H9 (cell line): ENCODE results near the gene BROX. TPM values are rescaled to one million over a fixed set of nuclear protein-coding genes. Genes with fewer than 3 reads are reported as not detected.
A peak's percentile ranks its signal among the peaks of the same experiment; 100 is the strongest.

Experiments used
- DNase-seq: peaks from one replicate; pipeline ENCODE4 v3.0.0-alpha.2; 2017
- H2AFZ ChIP-seq: one replicate; pipeline ENCODE4 v1.6.1; 2013; ENCODE audit warnings: mild to moderate bottlenecking, low read length, control low read depth, moderate library complexity
- H2AK5ac ChIP-seq: 2 replicates; pipeline ENCODE4 v1.6.1; 2013; ENCODE audit warnings: low read length, control low read depth, mixed read lengths; ENCODE audit not compliant: insufficient read length
- H2BK120ac ChIP-seq: one replicate; pipeline ENCODE4 v1.6.1; 2013; ENCODE audit warnings: low read depth, mild to moderate bottlenecking, low read length, control low read depth, inconsistent platforms; ENCODE audit not compliant: poor library complexity, severe bottlenecking
- H2BK12ac ChIP-seq: 2 replicates; pipeline ENCODE4 v1.6.1; 2013; ENCODE audit warnings: low read length, control low read depth, mixed read lengths, low read depth; ENCODE audit not compliant: insufficient read length
- H2BK15ac ChIP-seq: 2 replicates; pipeline ENCODE4 v1.6.1; 2013; ENCODE audit warnings: low read depth, low read length, control low read depth
- H2BK20ac ChIP-seq: one replicate; pipeline ENCODE4 v1.6.1; 2013; ENCODE audit warnings: low read depth, mild to moderate bottlenecking, low read length, control low read depth, inconsistent platforms; ENCODE audit not compliant: poor library complexity, severe bottlenecking
- H2BK5ac ChIP-seq: 2 replicates; pipeline ENCODE4 v1.6.1; 2013; ENCODE audit warnings: low read length, control low read depth, mixed read lengths; ENCODE audit not compliant: insufficient read length
- H3K14ac ChIP-seq: 2 replicates; pipeline ENCODE4 v1.6.1; 2013; ENCODE audit warnings: low read length, control low read depth; ENCODE audit not compliant: insufficient read depth
- H3K18ac ChIP-seq: 2 replicates; pipeline ENCODE4 v1.6.1; 2013; ENCODE audit warnings: low read depth, mild to moderate bottlenecking, mixed read lengths, low read length, control low read depth; ENCODE audit not compliant: insufficient read length
- H3K23ac ChIP-seq: 2 replicates; pipeline ENCODE4 v1.6.1; 2013; ENCODE audit warnings: low read length, control low read depth, mixed read lengths, low read depth; ENCODE audit not compliant: insufficient read length
- H3K23me2 ChIP-seq: 2 replicates; pipeline ENCODE4 v1.6.1; 2013; ENCODE audit warnings: low read depth, mild to moderate bottlenecking, mixed read lengths, low read length, control low read depth; ENCODE audit not compliant: insufficient read length, poor library complexity, severe bottlenecking
- H3K27ac ChIP-seq: 2 replicates; pipeline ENCODE4 v1.5.1; 2013; ENCODE audit warnings: low read length, control low read depth, mixed read lengths, low read depth; ENCODE audit not compliant: insufficient read length
- H3K27me3 ChIP-seq: 2 replicates; pipeline ENCODE4 v1.6.1; 2013; ENCODE audit warnings: low read length, control low read depth, inconsistent platforms; ENCODE audit not compliant: insufficient read depth
- H3K4ac ChIP-seq: 2 replicates; pipeline ENCODE4 v1.6.1; 2013; ENCODE audit warnings: low read depth, mild to moderate bottlenecking, control low read depth, inconsistent platforms, low read length, moderate library complexity
- H3K4me1 ChIP-seq: 2 replicates; pipeline ENCODE4 v1.6.1; 2013; ENCODE audit warnings: low read length, control low read depth, inconsistent platforms; ENCODE audit not compliant: insufficient read depth
- H3K4me2 ChIP-seq: 2 replicates; pipeline ENCODE4 v1.6.1; 2013; ENCODE audit warnings: low read length, control low read depth, mixed read lengths; ENCODE audit not compliant: insufficient read length, insufficient read depth
- H3K56ac ChIP-seq: 2 replicates; pipeline ENCODE4 v1.6.1; 2013; ENCODE audit warnings: low read depth, mild to moderate bottlenecking, mixed read lengths, low read length, control low read depth; ENCODE audit not compliant: insufficient read length
- H3K79me1 ChIP-seq: 2 replicates; pipeline ENCODE4 v1.6.1; 2013; ENCODE audit warnings: low read depth, mild to moderate bottlenecking, moderate library complexity, low read length, control low read depth, inconsistent platforms; ENCODE audit not compliant: insufficient read depth, poor library complexity, severe bottlenecking
- H3K79me2 ChIP-seq: 2 replicates; pipeline ENCODE4 v1.6.1; 2013; ENCODE audit warnings: low read length, control low read depth, inconsistent platforms; ENCODE audit not compliant: insufficient read depth
- H3K9ac ChIP-seq: 2 replicates; pipeline ENCODE4 v1.6.1; 2013; ENCODE audit warnings: low read length, control low read depth, mixed read lengths; ENCODE audit not compliant: insufficient read length; ENCODE audit errors: extremely low read depth
- H3K9me3 ChIP-seq: one replicate; pipeline ENCODE4 v1.6.1; 2013; ENCODE audit warnings: low read depth, low read length, inconsistent platforms; ENCODE audit not compliant: control insufficient read depth
- H3T11ph ChIP-seq: one replicate; pipeline ENCODE4 v1.6.1; 2013; ENCODE audit warnings: mild to moderate bottlenecking, low read length, control low read depth, inconsistent platforms
- H4K20me1 ChIP-seq: one replicate; pipeline ENCODE4 v1.6.1; 2013; ENCODE audit not compliant: control insufficient read depth, insufficient read length, insufficient read depth
- H4K5ac ChIP-seq: 2 replicates; pipeline ENCODE4 v1.6.1; 2013; ENCODE audit warnings: low read depth, mild to moderate bottlenecking, mixed read lengths, low read length, control low read depth; ENCODE audit not compliant: insufficient read length
- H4K8ac ChIP-seq: replicated peaks from 2 replicates; pipeline ENCODE4 v1.6.1; 2013; ENCODE audit warnings: low read length, control low read depth, mixed read lengths, low read depth; ENCODE audit not compliant: insufficient read length
- H4K91ac ChIP-seq: 2 replicates; pipeline ENCODE4 v1.6.1; 2013; ENCODE audit warnings: low read depth, mild to moderate bottlenecking, moderate library complexity, mixed read lengths, low read length, control low read depth; ENCODE audit not compliant: insufficient read length
- H3K27ac Mint-ChIP-seq, 3 experiments: 2 replicates in 2 of 3; 3 replicates in 1 of 3; pipeline ENCODE4 v1.8.0; 2020 to 2021; ENCODE audit warnings: mixed read lengths in 3 of 3, mild to moderate bottlenecking in 1 of 3, moderate library complexity in 1 of 3
- H3K27me3 Mint-ChIP-seq: 2 replicates; pipeline ENCODE4 v1.8.0; 2021; ENCODE audit warnings: low read depth, mild to moderate bottlenecking, moderate library complexity, mixed read lengths
- H3K36me3 Mint-ChIP-seq, 3 experiments: 2 replicates in 2 of 3; 3 replicates in 1 of 3; pipeline ENCODE4 v1.8.0; 2020 to 2021; ENCODE audit warnings: low read depth in 3 of 3, mixed read lengths in 3 of 3; ENCODE audit not compliant: insufficient read depth in 1 of 3
- H3K4me1 Mint-ChIP-seq, 2 experiments: 2 replicates each; pipeline ENCODE4 v1.8.0; 2020; ENCODE audit warnings: mixed read lengths in 2 of 2
- H3K4me3 Mint-ChIP-seq, 2 experiments: 2 replicates in 1 of 2; 3 replicates in 1 of 2; pipeline ENCODE4 v1.8.0; 2020 to 2021; ENCODE audit warnings: mild to moderate bottlenecking in 2 of 2, mixed read lengths in 2 of 2, moderate library complexity in 1 of 2
- H3K9me3 Mint-ChIP-seq, 2 experiments: 2 replicates in 1 of 2; 3 replicates in 1 of 2; pipeline ENCODE4 v1.8.0; 2020; ENCODE audit warnings: mild to moderate bottlenecking in 2 of 2, mixed read lengths in 2 of 2, moderate library complexity in 1 of 2
- WGBS: extraction: QIAGEN DNeasy Blood & Tissue Kit; methylation state at CpG from one replicate; pipeline ENCODE4 v1.1.7; 2013; ENCODE audit warnings: missing lambda C conversion rate, low lambda C conversion rate, mixed read lengths; ENCODE audit not compliant: insufficient read length; ENCODE audit errors: extremely low coverage; 5-methylcytosine and 5-hydroxymethylcytosine counted together
- total RNA-seq: library from RNA; stranded (reverse); gene quantifications from 2 replicates; pipeline ENCODE4 v1.2.1, GENCODE V29; 2021
- TF ChIP-seq, protein P1 (sequence below): fragments of 200-600 bp; sonication (generic); conservative IDR thresholded peaks from 3 replicates; pipeline ENCODE4 v1.8.0; 2021; ENCODE audit warnings: antibody characterized with exemption, mild to moderate bottlenecking

Gene BROX
- total RNA-seq, 1 experiment from 2014 or later, result 27.8 TPM

DNA sequence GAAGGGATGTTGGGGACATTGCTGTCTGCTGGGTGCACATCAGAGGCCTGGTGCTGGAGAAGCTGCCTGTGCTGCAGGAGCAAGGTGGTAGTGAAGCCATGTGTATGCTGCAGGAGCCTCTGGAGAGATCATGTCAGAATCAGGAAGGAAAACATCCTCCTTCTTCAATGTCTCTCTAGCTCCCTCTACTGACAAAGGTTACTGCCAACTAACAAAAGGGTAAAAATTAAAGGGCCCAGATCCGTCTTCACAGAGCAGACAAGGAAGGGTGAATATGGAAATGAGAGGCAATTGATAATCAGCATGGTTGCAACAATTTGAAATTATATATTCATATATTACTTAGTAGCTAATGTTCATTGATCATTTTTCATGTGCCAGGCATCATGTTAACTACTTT lies 56.8 kb downstream of the BROX start:
- WGBS, result no CpG with 5 or more reads among the region's 1 CpG
- H3K23ac ChIP-seq, result no peak overlapping the region
- H3K4me3 Mint-ChIP-seq, result no peak overlapping the region

More for the DNA sequence above, 56.8 kb downstream of the BROX start:
- DNase-seq, result no peak
- H2BK20ac ChIP-seq, result no peak overlapping the region
- Mint-ChIP-seq H3K27ac (no peak overlapping the region), H3K27me3 (peaks cover 5% of the 10 kb centered on the region), H3K9me3 (peaks cover 34 to 38% of the 10 kb centered on the region in 2 experiments), H3K36me3 (peaks cover 8 to 28% (median 9%) of the 10 kb centered on the region in 3 experiments), H3K4me1 (peaks cover 2 to 4% of the 10 kb centered on the region in 2 experiments; a peak in 3 of 4 replicates)
- TF ChIP-seq, protein P1, sequence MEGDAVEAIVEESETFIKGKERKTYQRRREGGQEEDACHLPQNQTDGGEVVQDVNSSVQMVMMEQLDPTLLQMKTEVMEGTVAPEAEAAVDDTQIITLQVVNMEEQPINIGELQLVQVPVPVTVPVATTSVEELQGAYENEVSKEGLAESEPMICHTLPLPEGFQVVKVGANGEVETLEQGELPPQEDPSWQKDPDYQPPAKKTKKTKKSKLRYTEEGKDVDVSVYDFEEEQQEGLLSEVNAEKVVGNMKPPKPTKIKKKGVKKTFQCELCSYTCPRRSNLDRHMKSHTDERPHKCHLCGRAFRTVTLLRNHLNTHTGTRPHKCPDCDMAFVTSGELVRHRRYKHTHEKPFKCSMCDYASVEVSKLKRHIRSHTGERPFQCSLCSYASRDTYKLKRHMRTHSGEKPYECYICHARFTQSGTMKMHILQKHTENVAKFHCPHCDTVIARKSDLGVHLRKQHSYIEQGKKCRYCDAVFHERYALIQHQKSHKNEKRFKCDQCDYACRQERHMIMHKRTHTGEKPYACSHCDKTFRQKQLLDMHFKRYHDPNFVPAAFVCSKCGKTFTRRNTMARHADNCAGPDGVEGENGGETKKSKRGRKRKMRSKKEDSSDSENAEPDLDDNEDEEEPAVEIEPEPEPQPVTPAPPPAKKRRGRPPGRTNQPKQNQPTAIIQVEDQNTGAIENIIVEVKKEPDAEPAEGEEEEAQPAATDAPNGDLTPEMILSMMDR, result peak; percentile 48
- no peak overlapping the region for H3K56ac ChIP-seq
- no peaks in the 10 kb centered on the region for H4K20me1 ChIP-seq
- H2AFZ ChIP-seq, result no peak overlapping the region
- H3K4me2 ChIP-seq, result no peak overlapping the region
- H3K79me2 ChIP-seq, result no peaks in the 10 kb centered on the region
- H2BK5ac ChIP-seq, result no peak overlapping the region
- no peak overlapping the region for H3K14ac ChIP-seq
- no peak overlapping the region for H3K9ac ChIP-seq
- no peak overlapping the region for H3K4ac ChIP-seq
- H3K18ac ChIP-seq, result no peak overlapping the region
- peaks cover 10% of the 10 kb centered on the region for H3K9me3 ChIP-seq
- H4K91ac ChIP-seq, result no peak overlapping the region
- no peak overlapping the region for H2AK5ac ChIP-seq
- no peak overlapping the region for H3T11ph ChIP-seq
- no peaks in the 10 kb centered on the region for H3K27me3 ChIP-seq
- H3K4me1 ChIP-seq, result no peaks in the 10 kb centered on the region
- no peak overlapping the region for H2BK15ac ChIP-seq
- H2BK120ac ChIP-seq, result no peak overlapping the region
- no peak overlapping the region for H4K8ac ChIP-seq
- H2BK12ac ChIP-seq, result no peak overlapping the region
- H3K79me1 ChIP-seq, result no peaks in the 10 kb centered on the region
- H3K23me2 ChIP-seq, result no peaks in the 10 kb centered on the region
- H3K27ac ChIP-seq, result no peak overlapping the region
- no peak overlapping the region for H4K5ac ChIP-seq
